HepG2 (cell line): Measurements from ENCODE around the gene FAM174C. TPM values are rescaled to one million over a fixed set of nuclear protein-coding genes. Genes with fewer than 3 reads are reported as not detected.

ENCODE experiments used
- CC2D1A ChIP-seq: sonication (generic); formaldehyde crosslinking; IDR thresholded peaks from 2 replicates; pipeline ENCODE4 v1.8.1; 2023; ENCODE audit warnings: mild to moderate bottlenecking, missing genetic modification reagents
- ETV5 ChIP-seq: IDR thresholded peaks from 2 replicates; pipeline ENCODE4 v1.6.1; 2018; ENCODE audit warnings: missing biosample characterization, missing genetic modification reagents, inconsistent platforms, borderline replicate concordance
- FOXA1 ChIP-seq, 2 experiments: fragments of 450-650 bp in 1 of 2; sonication (generic) in 1 of 2; formaldehyde crosslinking in 1 of 2; IDR thresholded peaks; 2 replicates each; pipeline versions ENCODE4 v1.4.0 to v1.6.1; 2016 to 2020; ENCODE audit warnings: missing genetic modification reagents in 1 of 2
- FOXO1 ChIP-seq: sonication (generic); formaldehyde crosslinking; IDR thresholded peaks from 2 replicates; pipeline ENCODE4 v1.4.0; 2020; ENCODE audit warnings: missing genetic modification reagents
- GABPB1 ChIP-seq: IDR thresholded peaks from 2 replicates; pipeline ENCODE4 v1.6.1; 2016; ENCODE audit warnings: mild to moderate bottlenecking, missing genetic modification reagents, moderate library complexity, missing compliant biosample characterization
- HHEX ChIP-seq: IDR thresholded peaks from 2 replicates; pipeline ENCODE4 v1.6.1; 2016; ENCODE audit warnings: control low read depth
- NPAS2 ChIP-seq: sonication (generic); formaldehyde crosslinking; IDR thresholded peaks from 2 replicates; pipeline ENCODE4 v1.8.0; 2022; ENCODE audit warnings: mild to moderate bottlenecking, missing genetic modification reagents, borderline replicate concordance
- SNRNP70 ChIP-seq: fragments of 200-400 bp; formaldehyde crosslinking; IDR thresholded peaks from 2 replicates; pipeline ENCODE4 v1.6.1; 2017; ENCODE audit warnings: mild to moderate bottlenecking, low read depth, low read length, moderate library complexity
- ZNF17 ChIP-seq: sonication (generic); formaldehyde crosslinking; IDR thresholded peaks from 2 replicates; pipeline ENCODE4 v1.5.0; 2020; ENCODE audit warnings: mild to moderate bottlenecking, missing genetic modification reagents
- ZNF230 ChIP-seq: sonication (generic); formaldehyde crosslinking; IDR thresholded peaks from 2 replicates; pipeline ENCODE4 v1.4.0; 2020; ENCODE audit warnings: mild to moderate bottlenecking, missing genetic modification reagents
- ZNF367 ChIP-seq: sonication (generic); formaldehyde crosslinking; IDR thresholded peaks from 2 replicates; pipeline ENCODE4 v1.4.0; 2020; ENCODE audit warnings: missing genetic modification reagents, borderline replicate concordance
- ZNF431 ChIP-seq: sonication (generic); formaldehyde crosslinking; IDR thresholded peaks from 2 replicates; pipeline ENCODE4 v1.9.0; 2022; ENCODE audit warnings: missing genetic modification reagents, low read depth, mild to moderate bottlenecking, borderline replicate concordance
- ZNF780A ChIP-seq: sonication (generic); formaldehyde crosslinking; IDR thresholded peaks from 2 replicates; pipeline ENCODE4 v1.8.0; 2022; ENCODE audit warnings: mild to moderate bottlenecking, missing genetic modification reagents, moderate library complexity
- ZNF782 ChIP-seq: sonication (generic); formaldehyde crosslinking; IDR thresholded peaks from 2 replicates; pipeline ENCODE4 v1.4.0; 2020; ENCODE audit warnings: missing genetic modification reagents, mild to moderate bottlenecking, borderline replicate concordance
- ZNF878 ChIP-seq: sonication (generic); formaldehyde crosslinking; IDR thresholded peaks from 2 replicates; pipeline ENCODE4 v1.8.1; 2023; ENCODE audit warnings: mild to moderate bottlenecking, missing genetic modification reagents, moderate library complexity
- polyA plus RNA-seq, 8 experiments: library from polyadenylated mRNA; depleted of rRNA in 3 of 8; stranded (reverse) in 7 of 8; unstranded in 1 of 8; fragments of >200 nt; fragmentation: Illumina TruSeq in 4 of 8; extraction: Trizol in 4 of 8; gene quantifications; 2 replicates each; pipeline versions ENCODE4 v1.2.1 to v1.2.3, GENCODE V29; 2011 to 2016; ENCODE audit warnings: low read depth in 4 of 8, missing spikeins in 1 of 8, mixed read lengths in 1 of 8; ENCODE audit not compliant: insufficient read depth in 1 of 8
- total RNA-seq, 5 experiments: library from RNA; depleted of rRNA; stranded (reverse); fragments of >200 nt; fragmentation: Illumina TruSeq; extraction: Trizol; gene quantifications; 2 replicates each; pipeline ENCODE4 v1.2.3, GENCODE V29; 2016; ENCODE audit warnings: low read depth in 1 of 5
- TF ChIP-seq, protein P1 (sequence below), 2 experiments: sonication (generic) in 1 of 2; formaldehyde crosslinking in 1 of 2; IDR thresholded peaks; 2 replicates each; pipeline versions ENCODE4 v1.6.1 to v1.9.0; 2014 to 2022; ENCODE audit warnings: antibody characterized with exemption in 1 of 2, borderline replicate concordance in 1 of 2, inconsistent platforms in 1 of 2, low read depth in 1 of 2, missing genetic modification reagents in 1 of 2
- TF ChIP-seq, protein P2 (sequence below): sonication (generic); formaldehyde crosslinking; IDR thresholded peaks from 2 replicates; pipeline ENCODE4 v1.5.0; 2020; ENCODE audit warnings: missing genetic modification reagents, mild to moderate bottlenecking, borderline replicate concordance
- TF ChIP-seq, protein P3 (sequence below): IDR thresholded peaks from 2 replicates; pipeline ENCODE4 v1.6.1; 2016; ENCODE audit warnings: mild to moderate bottlenecking, missing biosample characterization, missing genetic modification reagents
- TF ChIP-seq, protein P4 (sequence below): sonication (generic); formaldehyde crosslinking; IDR thresholded peaks from 2 replicates; pipeline ENCODE4 v1.8.1; 2023; ENCODE audit warnings: mild to moderate bottlenecking, missing genetic modification reagents
- TF ChIP-seq, protein P5 (sequence below): sonication (generic); formaldehyde crosslinking; IDR thresholded peaks from 2 replicates; pipeline ENCODE4 v1.5.1; 2020; ENCODE audit warnings: missing genetic modification reagents, mild to moderate bottlenecking, borderline replicate concordance

FAM174C gene
- total and polyA plus RNA-seq, 2 of the 13 experiments (the other 11 are each of a cell fraction or from before 2014, with no cell fraction given), result 19.5 to 31.3 TPM

DNA sequence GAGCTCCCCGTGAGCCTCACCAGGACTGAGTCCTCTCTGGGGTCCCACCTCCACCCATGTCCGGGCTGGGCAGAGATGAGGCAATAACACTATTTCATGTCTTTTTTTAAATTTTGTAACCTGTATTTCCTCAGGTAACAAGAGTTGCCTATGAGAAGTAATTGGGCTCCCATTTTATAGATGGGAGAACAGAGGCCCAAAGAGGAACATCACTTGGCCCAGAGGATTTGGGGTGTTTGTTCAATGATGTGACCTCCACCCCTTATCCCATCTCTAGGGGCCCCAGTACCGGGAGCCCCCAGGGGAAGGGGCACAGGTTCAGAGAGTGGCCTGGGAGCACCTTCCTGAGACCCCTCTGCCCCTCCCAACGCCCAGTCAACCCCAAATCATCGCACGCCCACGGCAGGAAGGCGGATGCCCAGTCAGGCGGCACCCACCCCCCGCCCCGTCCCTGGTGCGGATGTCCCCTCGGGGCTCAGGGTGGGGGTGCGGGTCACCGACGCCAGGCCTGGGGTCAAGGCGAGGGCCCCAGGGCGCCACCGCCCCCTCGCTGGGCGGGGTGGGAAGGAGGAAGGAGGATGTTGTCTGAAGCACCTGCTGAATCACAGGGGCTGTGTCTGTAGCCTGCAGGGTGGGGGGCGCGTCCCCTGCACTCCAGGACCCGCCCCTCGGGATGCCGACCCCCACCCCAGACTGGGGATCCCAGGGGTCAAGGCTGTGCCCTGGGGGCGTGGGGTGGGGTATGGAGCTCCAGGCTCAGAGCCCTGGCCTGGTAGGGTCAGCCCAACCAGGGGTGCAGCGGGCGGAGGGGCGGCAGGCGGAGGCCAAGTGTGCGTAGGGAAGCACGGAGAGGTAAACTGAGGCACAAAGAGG is 15.2 kb upstream of the FAM174C start (continued):
- TF ChIP-seq ZNF431 (CRISPR knock-in tag), result no peak
- no peak for TF ChIP-seq FOXA1 (IDR thresholded peaks at IDR 0.05)
- TF ChIP-seq FOXA1 (CRISPR knock-in tag; IDR thresholded peaks at IDR 0.05), result no peak; the same call in 1 of the 2 replicates
- TF ChIP-seq, protein P1, sequence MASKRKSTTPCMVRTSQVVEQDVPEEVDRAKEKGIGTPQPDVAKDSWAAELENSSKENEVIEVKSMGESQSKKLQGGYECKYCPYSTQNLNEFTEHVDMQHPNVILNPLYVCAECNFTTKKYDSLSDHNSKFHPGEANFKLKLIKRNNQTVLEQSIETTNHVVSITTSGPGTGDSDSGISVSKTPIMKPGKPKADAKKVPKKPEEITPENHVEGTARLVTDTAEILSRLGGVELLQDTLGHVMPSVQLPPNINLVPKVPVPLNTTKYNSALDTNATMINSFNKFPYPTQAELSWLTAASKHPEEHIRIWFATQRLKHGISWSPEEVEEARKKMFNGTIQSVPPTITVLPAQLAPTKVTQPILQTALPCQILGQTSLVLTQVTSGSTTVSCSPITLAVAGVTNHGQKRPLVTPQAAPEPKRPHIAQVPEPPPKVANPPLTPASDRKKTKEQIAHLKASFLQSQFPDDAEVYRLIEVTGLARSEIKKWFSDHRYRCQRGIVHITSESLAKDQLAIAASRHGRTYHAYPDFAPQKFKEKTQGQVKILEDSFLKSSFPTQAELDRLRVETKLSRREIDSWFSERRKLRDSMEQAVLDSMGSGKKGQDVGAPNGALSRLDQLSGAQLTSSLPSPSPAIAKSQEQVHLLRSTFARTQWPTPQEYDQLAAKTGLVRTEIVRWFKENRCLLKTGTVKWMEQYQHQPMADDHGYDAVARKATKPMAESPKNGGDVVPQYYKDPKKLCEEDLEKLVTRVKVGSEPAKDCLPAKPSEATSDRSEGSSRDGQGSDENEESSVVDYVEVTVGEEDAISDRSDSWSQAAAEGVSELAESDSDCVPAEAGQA (IDR thresholded peaks at IDR 0.05; ENCODE audit: low read depth), result no peak
- TF ChIP-seq, protein P1 (CRISPR knock-in tag; IDR thresholded peaks at IDR 0.05; ENCODE audit: borderline replicate concordance), result no peak
- no peak for TF ChIP-seq GABPB1 (CRISPR knock-in tag)
- TF ChIP-seq ZNF230 (CRISPR knock-in tag), result no peak
- TF ChIP-seq ZNF878 (CRISPR knock-in tag), result no peak
- no peak for TF ChIP-seq ZNF780A (CRISPR knock-in tag)
- TF ChIP-seq FOXO1, result no peak
- no peak for TF ChIP-seq ZNF782 (CRISPR knock-in tag)
- no peak for TF ChIP-seq NPAS2 (CRISPR knock-in tag)
- TF ChIP-seq HHEX (CRISPR knock-in tag), result no peak
- peak; percentile 59 for TF ChIP-seq ETV5 (CRISPR knock-in tag)
- no peak for TF ChIP-seq ZNF367
- TF ChIP-seq, protein P2, sequence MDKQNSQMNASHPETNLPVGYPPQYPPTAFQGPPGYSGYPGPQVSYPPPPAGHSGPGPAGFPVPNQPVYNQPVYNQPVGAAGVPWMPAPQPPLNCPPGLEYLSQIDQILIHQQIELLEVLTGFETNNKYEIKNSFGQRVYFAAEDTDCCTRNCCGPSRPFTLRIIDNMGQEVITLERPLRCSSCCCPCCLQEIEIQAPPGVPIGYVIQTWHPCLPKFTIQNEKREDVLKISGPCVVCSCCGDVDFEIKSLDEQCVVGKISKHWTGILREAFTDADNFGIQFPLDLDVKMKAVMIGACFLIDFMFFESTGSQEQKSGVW (CRISPR knock-in tag), result no peak
- TF ChIP-seq, protein P3, sequence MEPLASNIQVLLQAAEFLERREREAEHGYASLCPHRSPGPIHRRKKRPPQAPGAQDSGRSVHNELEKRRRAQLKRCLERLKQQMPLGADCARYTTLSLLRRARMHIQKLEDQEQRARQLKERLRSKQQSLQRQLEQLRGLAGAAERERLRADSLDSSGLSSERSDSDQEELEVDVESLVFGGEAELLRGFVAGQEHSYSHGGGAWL (CRISPR knock-in tag), result no peak
- TF ChIP-seq, protein P4, sequence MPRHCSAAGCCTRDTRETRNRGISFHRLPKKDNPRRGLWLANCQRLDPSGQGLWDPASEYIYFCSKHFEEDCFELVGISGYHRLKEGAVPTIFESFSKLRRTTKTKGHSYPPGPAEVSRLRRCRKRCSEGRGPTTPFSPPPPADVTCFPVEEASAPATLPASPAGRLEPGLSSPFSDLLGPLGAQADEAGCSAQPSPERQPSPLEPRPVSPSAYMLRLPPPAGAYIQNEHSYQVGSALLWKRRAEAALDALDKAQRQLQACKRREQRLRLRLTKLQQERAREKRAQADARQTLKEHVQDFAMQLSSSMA, result no peak
- TF ChIP-seq, protein P5, sequence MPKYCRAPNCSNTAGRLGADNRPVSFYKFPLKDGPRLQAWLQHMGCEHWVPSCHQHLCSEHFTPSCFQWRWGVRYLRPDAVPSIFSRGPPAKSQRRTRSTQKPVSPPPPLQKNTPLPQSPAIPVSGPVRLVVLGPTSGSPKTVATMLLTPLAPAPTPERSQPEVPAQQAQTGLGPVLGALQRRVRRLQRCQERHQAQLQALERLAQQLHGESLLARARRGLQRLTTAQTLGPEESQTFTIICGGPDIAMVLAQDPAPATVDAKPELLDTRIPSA (CRISPR knock-in tag), result no peak
- no peak for TF ChIP-seq CC2D1A
- TF ChIP-seq SNRNP70, result no peak
- TF ChIP-seq ZNF17 (CRISPR knock-in tag), result no peak
